SK-MEL-5 (cell line): ENCODE measurements around the gene GTF3C5. TPM values are rescaled to one million over a fixed set of nuclear protein-coding genes. Genes with fewer than 3 reads are reported as not detected.
"Not testable (repeated sequence)": the region's sequence is repeated elsewhere in the genome, so short reads cannot be mapped to it uniquely, and the experiment has no call there.

Experiments used
- DNase-seq: peaks from one replicate; pipeline ENCODE4 v3.0.0-alpha.2; 2016; ENCODE audit warnings: low read depth, low spot score
- in situ Hi-C: cut with HindIII; loops from 2 replicates; pipeline ENCODE4 v1.10.0; 2016; ENCODE audit warnings: low sequenced_read_pairs, high pct_unique_total_duplicates, low pct_unique_long_range_greater_than_20kb
- total RNA-seq: library from RNA; depleted of rRNA; stranded (reverse); fragments of >200 nt; shearing (Covaris generic); gene quantifications from 2 replicates; pipeline ENCODE4 v1.2.3, GENCODE V29; 2014

GTF3C5 gene
- total RNA-seq, 1 experiment from 2014 or later = 64.3 TPM

GRCh38 chr9:133090752-133091385 lies 60.1 kb downstream of the GTF3C5 start:
- no peak for DNase-seq
- in situ Hi-C loops = no loop called here

- DNase-seq, in situ Hi-C loops: not testable (repeated sequence)
These were observed 63.6 kb downstream of the GTF3C5 start for GRCh38 chr9:133094351-133094750.

GRCh38 chr9:133094842-133095393 lies 64.1 kb downstream of the GTF3C5 start:
- no peak for DNase-seq
- in situ Hi-C loops = no loop called here

- DNase-seq = no peak
- in situ Hi-C loops = no loop called here
These were observed 67.4 kb downstream of the GTF3C5 start for GRCh38 chr9:133098104-133098754.

GRCh38 chr9:133098871-133099270 lies 68.1 kb downstream of the GTF3C5 start:
- in situ Hi-C loops = no loop called here
- DNase-seq = no peak

GRCh38 chr9:133099726-133100505 lies 69.1 kb downstream of the GTF3C5 start:
- in situ Hi-C loops = no loop called here
- DNase-seq = no peak

GRCh38 chr9:133100506-133101355 lies 69.9 kb downstream of the GTF3C5 start:
- in situ Hi-C loops = no loop called here
- DNase-seq = no peak

GRCh38 chr9:133101356-133102189 lies 70.8 kb downstream of the GTF3C5 start:
- no peak for DNase-seq
- in situ Hi-C loops = no loop called here

GRCh38 chr9:133102190-133103021 lies 71.6 kb downstream of the GTF3C5 start:
- in situ Hi-C loops = no loop called here
- no peak for DNase-seq

GRCh38 chr9:133103183-133103986 lies 72.6 kb downstream of the GTF3C5 start:
- DNase-seq = peak; percentile 58
- in situ Hi-C loops = no loop called here

GRCh38 chr9:133103987-133104505 lies 73.2 kb downstream of the GTF3C5 start:
- in situ Hi-C loops = no loop called here
- no peak for DNase-seq

- no peak for DNase-seq
- in situ Hi-C loops = no loop called here
These were observed 74.1 kb downstream of the GTF3C5 start for GRCh38 chr9:133104718-133105460.

GRCh38 chr9:133105461-133105770 lies 74.6 kb downstream of the GTF3C5 start:
- DNase-seq = no peak
- in situ Hi-C loops = no loop called here

GRCh38 chr9:133106511-133107244 lies 75.9 kb downstream of the GTF3C5 start:
- DNase-seq = no peak
- in situ Hi-C loops = no loop called here
